ENCODE measurements around the gene MPHOSPH9. TPM values are rescaled to one million over a fixed set of nuclear protein-coding genes. Genes with fewer than 3 reads are reported as not detected.

Gene MPHOSPH9
- total and polyA plus RNA-seq, 2 of the 13 experiments (the other 11 are each of a cell fraction or from before 2014, with no cell fraction given) = 20.3 to 63.4 TPM

GRCh38 chr12:123180171-123180570 lies 52.8 kb downstream of the MPHOSPH9 start (continued):
- no peak for TF ChIP-seq PRDM4 (CRISPR knock-in tag; IDR thresholded peaks at IDR 0.05; ENCODE audit: borderline replicate concordance)
- no peak for TF ChIP-seq ZNF597 (CRISPR knock-in tag; IDR thresholded peaks at IDR 0.05)
- TF ChIP-seq CAMTA2 (CRISPR knock-in tag; IDR thresholded peaks at IDR 0.05; ENCODE audit: borderline replicate concordance) = no peak
- TF ChIP-seq EZH2 (conservative IDR thresholded peaks at IDR 0.05; ENCODE audit: low read depth, low read length) = no peak
- no peak for TF ChIP-seq SP2 (CRISPR knock-in tag; IDR thresholded peaks at IDR 0.05)
- TF ChIP-seq MBD4 (IDR thresholded peaks at IDR 0.05; ENCODE audit: borderline replicate concordance, low read length) = no peak
- no peak for TF ChIP-seq MZF1 (CRISPR knock-in tag; IDR thresholded peaks at IDR 0.05; ENCODE audit: borderline replicate concordance)
- no peak for TF ChIP-seq MEIS2 (CRISPR knock-in tag; IDR thresholded peaks at IDR 0.05)
- no peak for TF ChIP-seq ISL2 (CRISPR knock-in tag; IDR thresholded peaks at IDR 0.05)
- TF ChIP-seq ZNF276 (CRISPR knock-in tag; IDR thresholded peaks at IDR 0.05; ENCODE audit: low read depth) = no peak
